HL-60 (cell line): ENCODE data around the gene SLC8B1.

Experiments used
- DNase-seq, 2 experiments: peaks; one replicate each; pipeline ENCODE4 v3.0.0-alpha.2; 2010 to 2020; ENCODE audit warnings: low read depth in 1 of 2, low spot score in 1 of 2
- H3K27ac ChIP-seq: fragments of 250-450 bp; sonication (Bioruptor Pico); replicated peaks from 2 replicates; pipeline ENCODE4 v1.5.1; 2020; ENCODE audit warnings: mild to moderate bottlenecking, moderate library complexity
- H3K27me3 ChIP-seq: fragments of 250-450 bp; sonication (Bioruptor Pico); 2 replicates; pipeline ENCODE4 v1.5.1; 2021; ENCODE audit warnings: mild to moderate bottlenecking, moderate library complexity; ENCODE audit not compliant: insufficient read depth, poor library complexity, severe bottlenecking
- H3K4me3 ChIP-seq: replicated peaks from 2 replicates; pipeline ENCODE4 v1.5.1; 2011; ENCODE audit warnings: mild to moderate bottlenecking, control low read depth, low read length; ENCODE audit not compliant: insufficient read depth
- CTCF ChIP-seq: IDR thresholded peaks from one replicate; pipeline ENCODE4 v1.5.1; 2011; ENCODE audit warnings: low read length, control low read depth, inconsistent platforms; ENCODE audit not compliant: insufficient read depth
- GABPA ChIP-seq: IDR thresholded peaks from 2 replicates; pipeline ENCODE4 v1.6.1; 2012; ENCODE audit warnings: low read depth
- POLR2AphosphoS5 ChIP-seq: IDR thresholded peaks from 2 replicates; pipeline ENCODE4 v1.6.1; 2012; ENCODE audit warnings: low read depth
- REST ChIP-seq: IDR thresholded peaks from 2 replicates; pipeline ENCODE4 v1.6.1; 2012; ENCODE audit warnings: low read depth; ENCODE audit not compliant: insufficient replicate concordance
- SPI1 ChIP-seq: IDR thresholded peaks from 2 replicates; pipeline ENCODE4 v1.6.1; 2012; ENCODE audit warnings: low read depth, mild to moderate bottlenecking, borderline replicate concordance

The SLC8B1 gene

GRCh38 chr12:113316155-113316554 lies 18.8 kb downstream of the SLC8B1 start:
- no peak for DNase-seq
- H3K4me3 ChIP-seq = no peak overlapping the region
- TF ChIP-seq POLR2AphosphoS5 = no peak
- TF ChIP-seq REST = no peak
- TF ChIP-seq GABPA = no peak
- TF ChIP-seq CTCF = no peak
- no peak for TF ChIP-seq SPI1
- H3K27ac ChIP-seq = no peak overlapping the region
- no peaks in the 10 kb centered on the region for H3K27me3 ChIP-seq

GRCh38 chr12:113315358-113315757 lies 19.6 kb downstream of the SLC8B1 start:
- H3K27ac ChIP-seq = no peak overlapping the region
- DNase-seq = no peak
- no peak overlapping the region for H3K4me3 ChIP-seq
- TF ChIP-seq CTCF = no peak
- no peak for TF ChIP-seq POLR2AphosphoS5
- TF ChIP-seq SPI1 = no peak
- no peaks in the 10 kb centered on the region for H3K27me3 ChIP-seq

- DNase-seq = no peak
- TF ChIP-seq REST (no peak), CTCF (no peak), POLR2AphosphoS5 (no peak), SPI1 (no peak), GABPA (no peak)
- Histone ChIP-seq H3K27me3 (no peaks in the 10 kb centered on the region), H3K4me3 (no peak overlapping the region), H3K27ac (no peak overlapping the region)
Measured at GRCh38 chr12:113314121-113314529, 20.8 kb downstream of the SLC8B1 start.

GRCh38 chr12:113310489-113310888 lies 24.4 kb downstream of the SLC8B1 start:
- H3K27ac ChIP-seq = no peak overlapping the region
- peak in 1 of 2 experiments; percentile 29 for DNase-seq
- H3K27me3 ChIP-seq = no peaks in the 10 kb centered on the region
- TF ChIP-seq GABPA = no peak
- no peak for TF ChIP-seq POLR2AphosphoS5
- TF ChIP-seq REST = no peak
- no peak for TF ChIP-seq SPI1
- no peak for TF ChIP-seq CTCF
- no peak overlapping the region for H3K4me3 ChIP-seq
